Transverse colon (tissue), 4 donors: Measurements from ENCODE around the gene APBA1. TPM values are rescaled to one million over a fixed set of nuclear protein-coding genes. Genes with fewer than 3 reads are reported as not detected.
"Not testable (repeated sequence)": the region's sequence is repeated elsewhere in the genome, so short reads cannot be mapped to it uniquely, and the experiment has no call there.

Experiments used
- DNase-seq: peaks from one replicate; pipeline ENCODE4 v3.0.0-alpha.2; 2019
- H3K27ac ChIP-seq, 4 donors: fragments of 200-600 bp; sonication (generic); 2 replicates each; pipeline ENCODE4 v1.5.1; 2016 to 2018; ENCODE audit warnings: inconsistent platforms in 4 of 4
- H3K27me3 ChIP-seq: fragments of 200-600 bp; sonication (generic); 2 replicates; pipeline ENCODE4 v1.5.1; 2017; ENCODE audit warnings: inconsistent platforms
- H3K36me3 ChIP-seq, 4 donors: fragments of 200-600 bp; sonication (generic); 2 replicates each; pipeline ENCODE4 v1.5.1; 2017 to 2019; ENCODE audit warnings: inconsistent platforms in 4 of 4
- H3K4me1 ChIP-seq, 4 donors: fragments of 200-600 bp; sonication (generic); 2 replicates each; pipeline ENCODE4 v1.5.1; 2017 to 2020; ENCODE audit warnings: inconsistent platforms in 4 of 4
- H3K4me3 ChIP-seq, 4 donors: fragments of 200-600 bp; sonication (generic); 1 replicate in 1 of 4; 2 replicates in 3 of 4; pipeline versions ENCODE4 v1.5.1 to v1.6.1; 2017 to 2019; ENCODE audit warnings: inconsistent platforms in 4 of 4
- H3K9me3 ChIP-seq, 2 donors: fragments of 200-600 bp; sonication (generic); 2 replicates each; pipeline ENCODE4 v1.5.1; 2017 to 2019; ENCODE audit warnings: inconsistent platforms in 2 of 2
- CTCF ChIP-seq, 5 experiments: fragments of 200-600 bp in 3 of 5; fragments of 450-650 bp in 2 of 5; sonication (generic) in 3 of 5; IDR thresholded peaks; 1 replicate in 2 of 5; 2 replicates in 3 of 5; pipeline ENCODE4 v1.5.1; 2016 to 2017; ENCODE audit warnings: antibody characterized with exemption in 5 of 5, inconsistent platforms in 3 of 5, mild to moderate bottlenecking in 2 of 5, moderate library complexity in 1 of 5
- EP300 ChIP-seq: sonication (generic); formaldehyde crosslinking; IDR thresholded peaks from one replicate; pipeline ENCODE4 v1.6.1; 2017; ENCODE audit warnings: antibody characterized with exemption, low read depth
- POLR2A ChIP-seq: fragments of 450-650 bp; IDR thresholded peaks from one replicate; pipeline ENCODE4 v1.6.1; 2016; ENCODE audit warnings: antibody characterized with exemption, mild to moderate bottlenecking, moderate library complexity
- POLR2AphosphoS5 ChIP-seq, 3 donors: sonication (generic); formaldehyde crosslinking; IDR thresholded peaks; one replicate each; pipeline ENCODE4 v1.6.1; 2016; ENCODE audit warnings: antibody characterized with exemption in 3 of 3
- WGBS, 2 donors: methylation state at CpG; one replicate each; pipeline ENCODE4 v1.1.5; 2018; ENCODE audit warnings: low coverage in 1 of 2; 5-methylcytosine and 5-hydroxymethylcytosine counted together
- in situ Hi-C, 4 donors: fragments of 200-750 bp; cut with MboI; loops; one replicate each; pipeline versions ENCODE4 v1.15.0 to v1.15.1; 2017; ENCODE audit warnings: low sequenced_read_pairs in 3 of 4, low pct_ligation_motif_present in 1 of 4, low pct_unique_long_range_greater_than_20kb in 1 of 4
- intact Hi-C: fragments of 100-400 bp; cut with DNase I; formaldehyde crosslinking; loops from one replicate; pipeline ENCODE4 v1.15.1; 2023; ENCODE audit warnings: low total_unique reads
- total RNA-seq, 4 donors: library from RNA; depleted of rRNA; stranded (reverse); fragments of >200 nt; gene quantifications; one replicate each; pipeline ENCODE4 v1.1.0, GENCODE V29; 2016

Gene APBA1
- total RNA-seq, 4 donors from 2014 or later = 7.6 to 11.6 (median 10.2) TPM

- in situ Hi-C loops (loop anchor here in 3 of 4 donors (5.0 to 25.0 kb wide), 4 partner anchors 124 to 492 kb away; no protein-coding TSS in a partner anchor), intact Hi-C loops (loop anchor here (10.0 kb wide), 2 partner anchors 124 to 1194 kb away; no protein-coding TSS in a partner anchor)
- TF ChIP-seq EP300 (no peak), POLR2AphosphoS5 (IDR thresholded peaks at IDR 0.05) (no peak), POLR2A (no peak), CTCF (IDR thresholded peaks at IDR 0.05) (no peak)
Measured at GRCh38 chr9:69420611-69421270, 251.4 kb downstream of the APBA1 start.

GRCh38 chr9:69412741-69413150 is 259.4 kb downstream of the APBA1 start:
- Histone ChIP-seq H3K36me3 (no peaks in the 10 kb centered on the region), H3K27ac (no peak overlapping the region), H3K4me3 (no peak overlapping the region), H3K27me3 (peaks cover 5% of the 10 kb centered on the region), H3K9me3 (no peaks in the 10 kb centered on the region), H3K4me1 (no peaks in the 10 kb centered on the region)
- WGBS, 2 donors = 36 to 46% methylated on average over 9 to 20 of the region's 20 CpGs
- TF ChIP-seq POLR2A (no peak), POLR2AphosphoS5 (IDR thresholded peaks at IDR 0.05) (no peak), CTCF (IDR thresholded peaks at IDR 0.05) (peak in 4 of 5 experiments; percentile 37 to 45 (median 43)), EP300 (no peak)
- in situ Hi-C loops = loop anchor here in 2 of 4 donors (10.0 to 25.0 kb wide), 2 partner anchors 142 to 500 kb away; no protein-coding TSS in a partner anchor
- intact Hi-C loops = no loop called here
- peak; percentile 25 for DNase-seq

More at GRCh38 chr9:69420611-69421270, 251.4 kb downstream of the APBA1 start:
- Histone ChIP-seq H3K27ac (no peak overlapping the region), H3K27me3 (no peaks in the 10 kb centered on the region), H3K4me1 (no peaks in the 10 kb centered on the region), H3K4me3 (no peak overlapping the region), H3K36me3 (no peaks in the 10 kb centered on the region), H3K9me3 (no peaks in the 10 kb centered on the region)
- DNase-seq = no peak
- WGBS, 2 donors = 71 to 86% methylated on average over 1 to 10 of the region's 10 CpGs

GRCh38 chr9:69411931-69412740 is 260.0 kb downstream of the APBA1 start:
- intact Hi-C loops (no loop called here), in situ Hi-C loops (loop anchor here in 2 of 4 donors (10.0 to 25.0 kb wide), 2 partner anchors 143 to 500 kb away; no protein-coding TSS in a partner anchor)
- no peak for TF ChIP-seq CTCF (IDR thresholded peaks at IDR 0.05)
- no peak for TF ChIP-seq EP300
- Histone ChIP-seq H3K4me1 (no peaks in the 10 kb centered on the region), H3K4me3 (no peak overlapping the region), H3K9me3 (no peaks in the 10 kb centered on the region), H3K27me3 (peaks cover 5% of the 10 kb centered on the region), H3K36me3 (no peaks in the 10 kb centered on the region), H3K27ac (no peak overlapping the region)
- DNase-seq = no peak
- 81 to 94% methylated on average over 9 to 52 of the region's 52 CpGs for WGBS, 2 donors

- Histone ChIP-seq H3K9me3 (no peaks in the 10 kb centered on the region), H3K4me3 (no peak overlapping the region), H3K27ac (no peak overlapping the region), H3K27me3 (peaks cover 5% of the 10 kb centered on the region), H3K4me1 (no peaks in the 10 kb centered on the region), H3K36me3 (no peaks in the 10 kb centered on the region)
- TF ChIP-seq CTCF (IDR thresholded peaks at IDR 0.05) = no peak
- no peak for TF ChIP-seq POLR2A
- no peak for TF ChIP-seq POLR2AphosphoS5 (IDR thresholded peaks at IDR 0.05)
- TF ChIP-seq EP300 = no peak
- no peak for DNase-seq
- intact Hi-C loops = no loop called here
- in situ Hi-C loops = loop anchor here in 2 of 4 donors (10.0 to 25.0 kb wide), 2 partner anchors 144 to 501 kb away; no protein-coding TSS in a partner anchor
- 98 to 100% methylated on average over 3 of the region's 3 CpGs for WGBS, 2 donors
Measured at GRCh38 chr9:69411246-69411645, 260.9 kb downstream of the APBA1 start.

- in situ Hi-C loops = loop anchor here in 2 of 4 donors (10.0 to 25.0 kb wide), 2 partner anchors 145 to 502 kb away; no protein-coding TSS in a partner anchor
- WGBS, 2 donors = 45 to 72% methylated on average over 4 to 6 of the region's 6 CpGs
- H3K9me3 ChIP-seq, H3K4me1 ChIP-seq, H3K4me3 ChIP-seq, DNase-seq, H3K27me3 ChIP-seq, intact Hi-C loops, H3K36me3 ChIP-seq, H3K27ac ChIP-seq: not testable (repeated sequence)
Measured at GRCh38 chr9:69409936-69410335, 262.2 kb downstream of the APBA1 start.
